K562 (cell line): ENCODE data around the gene RETN. TPM values are rescaled to one million over a fixed set of nuclear protein-coding genes. Genes with fewer than 3 reads are reported as not detected.

Experiments
- ATAC-seq: fragments of 200-7000 bp; cut with Tn5 transposase; 3 replicates; pipeline ENCODE4 v1.9.1; 2020; ENCODE audit warnings: moderate library complexity
- BruUV-seq: library from RNA; stranded (reverse); fragments of 400-500 nt; replicated peaks from 2 replicates; lab custom pipeline; 2021; lab: Mats Ljungman, UMichigan
- CTCF ChIA-PET: fragments of 300-600 bp; formaldehyde crosslinking; extraction: SDS; loops from one replicate; lab custom pipeline; 2021; ENCODE audit warnings: low intra/inter-chr PET ratio; lab: Yijun Ruan, JAX
- POLR2A ChIA-PET: fragments of 300-600, 350-650 bp; sonication (Branson Sonifier 250); formaldehyde crosslinking; extraction: SDS; loops from one replicate; lab custom pipeline; 2021; ENCODE audit warnings: antibody characterized with exemption, inconsistent platforms; lab: Yijun Ruan, JAX
- DNase-seq, 4 experiments: peaks; one replicate each; pipeline versions ENCODE4 v3.0.0 to v3.0.0-alpha.2; 2011 to 2018; ENCODE audit warnings: low spot score in 3 of 4, mixed read lengths in 3 of 4; ENCODE audit errors: extremely low read depth in 1 of 4
- FAIRE-seq: peaks from 2 replicates; lab custom pipeline; 2011; peaks lifted over from hg19 to GRCh38; lab: Jason Lieb, UNC
- H2AFZ ChIP-seq: 2 replicates; pipeline ENCODE4 v1.6.0; 2011; ENCODE audit warnings: low read depth, low read length, control low read depth, inconsistent platforms
- H3K27ac ChIP-seq: fragments of 200-600 bp; 3 replicates; pipeline ENCODE4 v1.8.0; 2011; ENCODE audit warnings: low read depth, mild to moderate bottlenecking, control low read depth, inconsistent platforms, low read length, moderate library complexity, mixed read lengths; ENCODE audit errors: extremely low read depth
- H3K27me3 ChIP-seq, 2 experiments: fragments of 300-600 bp in 1 of 2; 2 replicates in 1 of 2; 3 replicates in 1 of 2; pipeline versions ENCODE4 v1.6.0 to v1.8.0; 2011; ENCODE audit warnings: inconsistent platforms in 2 of 2, low read length in 2 of 2, mild to moderate bottlenecking in 1 of 2, mixed read lengths in 1 of 2, moderate library complexity in 1 of 2; ENCODE audit not compliant: control insufficient read depth in 2 of 2, insufficient read depth in 2 of 2
- H3K36me3 ChIP-seq: fragments of 300-600 bp; 3 replicates; pipeline ENCODE4 v1.8.0; 2011; ENCODE audit warnings: mild to moderate bottlenecking, low read length, inconsistent platforms; ENCODE audit not compliant: control insufficient read depth, insufficient read depth
- H3K4me1 ChIP-seq, 2 experiments: fragments of 200-600 bp in 1 of 2; replicated peaks in 1 of 2; 2 replicates in 1 of 2; 3 replicates in 1 of 2; pipeline versions ENCODE4 v1.5.1 to v1.8.0; 2011; ENCODE audit warnings: inconsistent platforms in 2 of 2, low read length in 2 of 2, mild to moderate bottlenecking in 1 of 2, mixed read lengths in 1 of 2, moderate library complexity in 1 of 2; ENCODE audit not compliant: control insufficient read depth in 2 of 2, insufficient read depth in 2 of 2
- H3K4me2 ChIP-seq: 2 replicates; pipeline ENCODE4 v1.6.1; 2011; ENCODE audit warnings: low read length, control low read depth, inconsistent platforms, mixed read lengths; ENCODE audit not compliant: insufficient read depth
- H3K4me3 ChIP-seq: fragments of 200-600 bp; sonication (generic), shearing (Covaris generic); 2 replicates; pipeline ENCODE4 v1.5.1; 2016; ENCODE audit warnings: control low read depth, inconsistent platforms
- H3K79me2 ChIP-seq: fragments of 200-600 bp; 3 replicates; pipeline ENCODE4 v1.8.0; 2011; ENCODE audit warnings: low read length, inconsistent platforms; ENCODE audit not compliant: control insufficient read depth, insufficient read depth
- H3K9ac ChIP-seq, 2 experiments: 2 replicates each; pipeline versions ENCODE4 v1.6.0 to v1.6.1; 2011; ENCODE audit warnings: low read depth in 2 of 2, low read length in 2 of 2, control low read depth in 1 of 2, inconsistent platforms in 1 of 2, mild to moderate bottlenecking in 1 of 2, mixed read lengths in 1 of 2; ENCODE audit not compliant: insufficient read depth in 1 of 2
- H3K9me1 ChIP-seq: one replicate; pipeline ENCODE4 v1.6.0; 2011; ENCODE audit warnings: inconsistent platforms, mild to moderate bottlenecking, low read length, moderate library complexity; ENCODE audit not compliant: control insufficient read depth, insufficient read depth
- H3K9me3 ChIP-seq: replicated peaks from 2 replicates; pipeline ENCODE4 v1.5.1; 2011; ENCODE audit warnings: low read depth, low read length, inconsistent platforms; ENCODE audit not compliant: control insufficient read depth, insufficient read depth
- H4K20me1 ChIP-seq: replicated peaks from 2 replicates; pipeline ENCODE4 v1.6.1; 2011; ENCODE audit warnings: low read length, inconsistent platforms, mixed read lengths; ENCODE audit not compliant: control insufficient read depth, insufficient read depth
- BCL6 ChIP-seq: fragments of 250-450 bp; sonication (Bioruptor Pico); IDR thresholded peaks from 2 replicates; pipeline ENCODE4 v1.4.0; 2020
- BCOR ChIP-seq: fragments of 450-650 bp; IDR thresholded peaks from 2 replicates; pipeline ENCODE4 v1.6.1; 2016
- BHLHE40 ChIP-seq: IDR thresholded peaks from 2 replicates; pipeline ENCODE4 v1.6.1; 2011; ENCODE audit warnings: low read length, improper control_type of control experiment
- CREB1 ChIP-seq, 2 experiments: sonication (generic) in 1 of 2; formaldehyde crosslinking in 1 of 2; IDR thresholded peaks; 2 replicates each; pipeline versions ENCODE4 v1.6.1 to v1.8.0; 2012 to 2022; ENCODE audit warnings: inconsistent platforms in 1 of 2, mild to moderate bottlenecking in 1 of 2, missing genetic modification reagents in 1 of 2, moderate library complexity in 1 of 2
- CREM ChIP-seq: IDR thresholded peaks from 2 replicates; pipeline ENCODE4 v1.6.1; 2014; ENCODE audit warnings: antibody characterized with exemption, low read depth
- KDM1A ChIP-seq, 2 experiments: fragments of 450-650 bp; IDR thresholded peaks; 2 replicates each; pipeline ENCODE4 v1.6.1; 2016; ENCODE audit warnings: mild to moderate bottlenecking in 2 of 2
- KDM2B ChIP-seq: fragments of 250-450 bp; sonication (Bioruptor Pico); IDR thresholded peaks from 2 replicates; pipeline ENCODE4 v1.8.0; 2021; ENCODE audit warnings: mild to moderate bottlenecking, moderate library complexity
- SMC3 ChIP-seq: conservative IDR thresholded peaks from 2 replicates; pipeline ENCODE4 v1.6.1; 2011; ENCODE audit warnings: low read depth, low read length, improper control_type of control experiment; ENCODE audit not compliant: insufficient read depth
- SNIP1 ChIP-seq: fragments of 450-650 bp; IDR thresholded peaks from 2 replicates; pipeline ENCODE4 v1.7.1; 2017; ENCODE audit warnings: low read depth, mild to moderate bottlenecking
- TAF7 ChIP-seq: fragments of 450-650 bp; IDR thresholded peaks from 2 replicates; pipeline ENCODE4 v1.6.1; 2016; ENCODE audit warnings: missing genetic modification characterization, missing compliant biosample characterization
- TBP ChIP-seq: optimal IDR thresholded peaks from 2 replicates; pipeline ENCODE3; 2011; ENCODE audit warnings: low read depth, low read length, improper control_type of control experiment
- TRIM24 ChIP-seq, 2 experiments: fragments of 450-650 bp; IDR thresholded peaks; 2 replicates each; pipeline ENCODE4 v1.6.1; 2016
- ZC3H4 ChIP-seq: sonication (generic); formaldehyde crosslinking; IDR thresholded peaks from 2 replicates; pipeline ENCODE4 v1.9.0; 2021; ENCODE audit warnings: missing genetic modification reagents, borderline replicate concordance
- ZC3H8 ChIP-seq: fragments of 450-650 bp; IDR thresholded peaks from 2 replicates; pipeline ENCODE4 v1.6.1; 2017
- ZNF124 ChIP-seq: sonication (generic); formaldehyde crosslinking; IDR thresholded peaks from 2 replicates; pipeline ENCODE4 v1.8.1; 2022; ENCODE audit warnings: missing genetic modification reagents
- ZNF274 ChIP-seq: IDR thresholded peaks from 2 replicates; pipeline ENCODE4 v1.6.1; 2011; ENCODE audit warnings: low read depth, mild to moderate bottlenecking, low read length, moderate library complexity, borderline replicate concordance
- ZNF311 ChIP-seq: fragments of 250-450 bp; sonication (Bioruptor Pico); IDR thresholded peaks from 2 replicates; pipeline ENCODE4 v1.4.0; 2020; ENCODE audit warnings: mild to moderate bottlenecking, moderate library complexity
- WGBS: fragments of 100-300 bp; shearing (Covaris generic); methylation state at CpG from one replicate; pipeline ENCODE4 v1.1.6; 2016; ENCODE audit warnings: low coverage, mixed read lengths; ENCODE audit not compliant: insufficient coverage; ENCODE audit errors: missing lambda C conversion rate; 5-methylcytosine and 5-hydroxymethylcytosine counted together
- in situ Hi-C: fragments of 300-500 bp; cut with MboI; formaldehyde crosslinking; loops from 4 replicates; pipeline ENCODE4 v1.15.0; 2018; ENCODE audit warnings: inconsistent platforms, mixed read lengths
- intact Hi-C: fragments of 100-400 bp; cut with micrococcal nuclease; formaldehyde crosslinking; loops from 2 replicates; pipeline ENCODE4 v1.14.2; 2022
- polyA plus RNA-seq, 8 experiments: library from polyadenylated mRNA; depleted of rRNA in 4 of 8; stranded (reverse) in 5 of 8; unstranded in 3 of 8; fragments of >200 nt; fragmentation: Nextera tagmentation in 2 of 8; fragmentation: Illumina TruSeq in 1 of 8; extraction: Ambion mirVana in 2 of 8; extraction: Trizol in 1 of 8; gene quantifications; 2 replicates each; pipeline versions ENCODE4 v1.2.1 to v1.2.3, GENCODE V29; 2011 to 2014; ENCODE audit warnings: inconsistent platforms in 1 of 8, missing spikeins in 1 of 8
- total RNA-seq, 7 experiments: library from RNA; depleted of rRNA in 6 of 7; stranded (reverse); fragments of >200 nt in 6 of 7; fragmentation: Illumina TruSeq in 2 of 7; extraction: Trizol in 2 of 7; gene quantifications; 2 replicates each; pipeline versions ENCODE4 v1.2.1 to v1.2.3, GENCODE V29; 2011 to 2021; ENCODE audit warnings: low replicate concordance in 1 of 7
- TF ChIP-seq, protein P1 (sequence below), 3 experiments: IDR thresholded peaks in 2 of 3; conservative IDR thresholded peaks in 1 of 3; 2 replicates each; pipeline ENCODE4 v1.5.1; 2011 to 2012; ENCODE audit warnings: low read length in 3 of 3, mild to moderate bottlenecking in 3 of 3, control low read depth in 2 of 3, improper control_type of control experiment in 1 of 3, inconsistent platforms in 1 of 3, low read depth in 1 of 3, mixed read lengths in 1 of 3, moderate library complexity in 1 of 3; ENCODE audit not compliant: insufficient read depth in 2 of 3
- TF ChIP-seq, protein P2 (sequence below): fragments of 250-450 bp; sonication (Bioruptor Pico); IDR thresholded peaks from 2 replicates; pipeline ENCODE4 v1.4.0; 2020

The RETN gene
- total and polyA plus RNA-seq, 9 of the 15 experiments (the other 6 are each of a cell fraction or from before 2014, with no cell fraction given), result not detected

DNA sequence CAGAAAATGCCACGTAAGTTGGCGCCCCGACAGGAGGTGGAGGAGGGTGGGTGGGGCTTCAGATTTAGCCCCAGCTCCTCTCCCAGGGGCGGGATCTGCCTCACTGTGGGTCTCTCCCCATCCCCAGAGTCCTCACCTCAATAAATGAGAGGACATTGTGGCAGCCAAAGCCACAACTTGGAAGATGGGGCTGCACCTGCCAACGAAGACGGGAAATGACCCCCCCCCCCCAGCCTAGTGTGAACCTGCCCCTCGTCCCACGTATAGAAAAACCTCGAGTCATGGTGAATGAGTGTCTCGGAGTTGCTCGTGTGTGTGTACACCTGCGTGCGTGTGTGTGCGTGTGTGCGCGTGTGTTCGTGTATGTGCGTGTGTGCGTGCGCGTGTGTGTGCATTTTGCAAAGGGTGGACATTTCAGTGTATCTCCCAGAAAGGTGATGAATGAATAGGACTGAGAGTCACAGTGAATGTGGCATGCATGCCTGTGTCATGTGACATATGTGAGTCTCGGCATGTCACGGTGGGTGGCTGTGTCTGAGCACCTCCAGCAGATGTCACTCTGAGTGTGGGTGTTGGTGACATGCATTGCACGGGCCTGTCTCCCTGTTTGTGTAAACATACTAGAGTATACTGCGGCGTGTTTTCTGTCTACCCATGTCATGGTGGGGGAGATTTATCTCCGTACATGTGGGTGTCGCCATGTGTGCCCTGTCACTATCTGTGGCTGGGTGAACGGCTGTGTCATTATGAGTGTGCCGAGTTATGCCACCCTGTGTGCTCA, 10.3 kb downstream of the RETN start:
- no TSS peak for BruUV-seq
- Histone ChIP-seq H3K9me1 (peaks cover 3% of the 10 kb centered on the region), H3K27ac (no peak overlapping the region), H3K9me3 (no peaks in the 10 kb centered on the region), H3K9ac (no peak overlapping the region), H3K4me1 (peaks cover 10 to 26% of the 10 kb centered on the region in 2 experiments; a peak in 4 of 5 replicates), H3K36me3 (peaks cover 10% of the 10 kb centered on the region; the same call in 2 of the 3 replicates), H2AFZ (peak overlapping the region; percentile 22; the same call in 1 of the 2 replicates), H3K4me3 (no peak overlapping the region), H4K20me1 (no peaks in the 10 kb centered on the region), H3K79me2 (peaks cover 15% of the 10 kb centered on the region; the same call in 2 of the 3 replicates), H3K4me2 (peak overlapping the region; percentile 57; the same call in 1 of the 2 replicates), H3K27me3 (0 out of 5 replicates have a peak, but pooled peaks cover 0 to 8% of the 10 kb centered on the region in 2 experiments)
- intact Hi-C loops (no loop called here), in situ Hi-C loops (loop anchor here (5.0 kb wide), 1 partner anchor 92 kb away; no protein-coding TSS in a partner anchor)
- ATAC-seq (peak; percentile 12; the same call in 1 of the 3 replicates), DNase-seq (peak in 3 of 4 experiments; percentile 26 to 40 (median 34)), FAIRE-seq (peak; percentile 71)
- POLR2A ChIA-PET, result no interaction called here
- CTCF ChIA-PET, result interaction anchor here (1.3 to 2.6 kb wide), 3 partner anchors 27 to 120 kb away, joined by 6 to 28 read pairs (median 6); no protein-coding TSS in a partner anchor
- 26% methylated on average over 29 of the region's 30 CpGs for WGBS
- TF ChIP-seq KDM1A (IDR thresholded peaks at IDR 0.05) (0 out of 4 replicates have a peak, but pooled peaks of 1 of the 2 experiments have one; percentile 16), CREM (0 out of 2 replicates have a peak, but pooled peaks have one; percentile 6), TAF7 (no peak), TBP (no peak), ZNF311 (CRISPR knock-in tag) (no peak), ZC3H4 (CRISPR knock-in tag) (no peak), ZNF274 (no peak), CREB1 (IDR thresholded peaks at IDR 0.05) (no peak), CREB1 (CRISPR knock-in tag; IDR thresholded peaks at IDR 0.05) (no peak), ZC3H8 (no peak), BHLHE40 (peak; percentile 59), SMC3 (0 out of 2 replicates have a peak, but pooled peaks have one; percentile 27), BCL6 (CRISPR knock-in tag) (no peak), KDM2B (CRISPR knock-in tag) (no peak), TRIM24 (IDR thresholded peaks at IDR 0.05) (0 out of 4 replicates have a peak, but pooled peaks of 1 of the 2 experiments have one; percentile 12), BCOR (no peak), SNIP1 (no peak), ZNF124 (CRISPR knock-in tag) (no peak)
- TF ChIP-seq, protein P1, sequence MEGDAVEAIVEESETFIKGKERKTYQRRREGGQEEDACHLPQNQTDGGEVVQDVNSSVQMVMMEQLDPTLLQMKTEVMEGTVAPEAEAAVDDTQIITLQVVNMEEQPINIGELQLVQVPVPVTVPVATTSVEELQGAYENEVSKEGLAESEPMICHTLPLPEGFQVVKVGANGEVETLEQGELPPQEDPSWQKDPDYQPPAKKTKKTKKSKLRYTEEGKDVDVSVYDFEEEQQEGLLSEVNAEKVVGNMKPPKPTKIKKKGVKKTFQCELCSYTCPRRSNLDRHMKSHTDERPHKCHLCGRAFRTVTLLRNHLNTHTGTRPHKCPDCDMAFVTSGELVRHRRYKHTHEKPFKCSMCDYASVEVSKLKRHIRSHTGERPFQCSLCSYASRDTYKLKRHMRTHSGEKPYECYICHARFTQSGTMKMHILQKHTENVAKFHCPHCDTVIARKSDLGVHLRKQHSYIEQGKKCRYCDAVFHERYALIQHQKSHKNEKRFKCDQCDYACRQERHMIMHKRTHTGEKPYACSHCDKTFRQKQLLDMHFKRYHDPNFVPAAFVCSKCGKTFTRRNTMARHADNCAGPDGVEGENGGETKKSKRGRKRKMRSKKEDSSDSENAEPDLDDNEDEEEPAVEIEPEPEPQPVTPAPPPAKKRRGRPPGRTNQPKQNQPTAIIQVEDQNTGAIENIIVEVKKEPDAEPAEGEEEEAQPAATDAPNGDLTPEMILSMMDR (IDR thresholded peaks at IDR 0.05 in 2 of 3, conservative IDR thresholded peaks at IDR 0.05 in 1 of 3; ENCODE audit: insufficient read depth in 2 of 3, low read depth in 1 of 3, low read length in 3 of 3), result peak; percentile 16 to 49 (median 49); a peak in 4 of 6 replicates
- TF ChIP-seq, protein P2, sequence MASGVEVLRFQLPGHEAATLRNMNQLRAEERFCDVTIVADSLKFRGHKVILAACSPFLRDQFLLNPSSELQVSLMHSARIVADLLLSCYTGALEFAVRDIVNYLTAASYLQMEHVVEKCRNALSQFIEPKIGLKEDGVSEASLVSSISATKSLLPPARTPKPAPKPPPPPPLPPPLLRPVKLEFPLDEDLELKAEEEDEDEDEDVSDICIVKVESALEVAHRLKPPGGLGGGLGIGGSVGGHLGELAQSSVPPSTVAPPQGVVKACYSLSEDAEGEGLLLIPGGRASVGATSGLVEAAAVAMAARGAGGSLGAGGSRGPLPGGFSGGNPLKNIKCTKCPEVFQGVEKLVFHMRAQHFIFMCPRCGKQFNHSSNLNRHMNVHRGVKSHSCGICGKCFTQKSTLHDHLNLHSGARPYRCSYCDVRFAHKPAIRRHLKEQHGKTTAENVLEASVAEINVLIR (CRISPR knock-in tag), result no peak
